Right lobe of liver (tissue), 6 donors: Measurements from ENCODE around the gene XCR1. TPM values are rescaled to one million over a fixed set of nuclear protein-coding genes. Genes with fewer than 3 reads are reported as not detected.

Experiments
- ATAC-seq, 4 donors: fragments of 200-7000 bp; cut with Tn5 transposase; one replicate each; pipeline ENCODE4 v1.9.1; 2020; ENCODE audit warnings: mild to moderate bottlenecking in 4 of 4, moderate library complexity in 4 of 4
- DNase-seq, 3 donors: peaks; one replicate each; pipeline ENCODE4 v3.0.0-alpha.2; 2020
- H3K27ac ChIP-seq, 3 donors: fragments of 200-600 bp; one replicate each; pipeline ENCODE4 v1.8.0; 2022
- H3K27me3 ChIP-seq, 2 donors: fragments of 200-600 bp; one replicate each; pipeline ENCODE4 v1.8.0; 2022
- H3K36me3 ChIP-seq, 4 donors: fragments of 200-600 bp; sonication (generic) in 1 of 4; one replicate each; pipeline versions ENCODE4 v1.5.1 to v1.8.0; 2017 to 2022; ENCODE audit warnings: control low read depth in 1 of 4
- H3K4me1 ChIP-seq, 4 donors: fragments of 200-600 bp; sonication (generic) in 1 of 4; one replicate each; pipeline versions ENCODE4 v1.5.1 to v1.8.0; 2017 to 2022; ENCODE audit warnings: control low read depth in 1 of 4
- H3K4me3 ChIP-seq, 3 donors: fragments of 200-600 bp; one replicate each; pipeline ENCODE4 v1.8.0; 2022
- H3K9me3 ChIP-seq, 4 donors: fragments of 200-600 bp; sonication (generic) in 1 of 4; one replicate each; pipeline versions ENCODE4 v1.5.1 to v1.8.0; 2017 to 2022; ENCODE audit warnings: control low read depth in 1 of 4
- CTCF ChIP-seq, 4 donors: fragments of 200-600 bp in 3 of 4; fragments of 450-650 bp in 1 of 4; IDR thresholded peaks; one replicate each; pipeline versions ENCODE4 v1.5.1 to v1.8.0; 2016 to 2022; ENCODE audit warnings: antibody characterized with exemption in 4 of 4, mild to moderate bottlenecking in 2 of 4
- POLR2A ChIP-seq: fragments of 450-650 bp; IDR thresholded peaks from one replicate; pipeline ENCODE4 v1.6.1; 2017; ENCODE audit warnings: antibody characterized with exemption, mild to moderate bottlenecking
- WGBS: methylation state at CpG from one replicate; pipeline ENCODE4 v1.1.6; 2018; ENCODE audit warnings: low coverage, low lambda C conversion rate; ENCODE audit not compliant: insufficient coverage; ENCODE audit errors: missing lambda C conversion rate; 5-methylcytosine and 5-hydroxymethylcytosine counted together
- intact Hi-C, 2 donors: fragments of 100-400 bp; cut with DNase I; formaldehyde crosslinking; loops; one replicate each; pipeline versions ENCODE4 v1.11.2 to v1.14.1; 2022
- total RNA-seq, 6 experiments: library from RNA; depleted of rRNA in 2 of 6; stranded (reverse); fragments of >200 nt in 2 of 6; fragmentation: NEBNext Ultra II Directional in 3 of 6; extraction: Animal tissue kit (Norgen Biotek cat#: 25700) in 3 of 6; gene quantifications; one replicate each; pipeline versions ENCODE4 v1.1.0 to v1.2.4, GENCODE V29; 2016 to 2023
- donor health status: DM: no; HTN: yes; CAD: no.
- donor health status: DM: no; HTN: no; CAD: no.
- donor health status: DM: no; HTN: no; CAD: no.
- donor health status: DM: no; HTN: yes; CAD: no.
- donor health status: DM: no; HTN: yes; CAD: no.

XCR1 gene
- total RNA-seq, 6 experiments from 2014 or later, result 0.02 to 0.06 (median 0.04) TPM; not detected in 3

GRCh38 chr3:45995236-45996192 lies 31.8 kb downstream of the XCR1 start, which contains the start of gene FYCO1:
FYCO1 (minus strand) TSS chr3:45995824; CDS start chr3:45984910, 10,914 bp downstream.
- ATAC-seq (peak; percentile 94 to 97 (median 96)), DNase-seq (peak; percentile 94 to 96 (median 96))
- TF ChIP-seq CTCF (IDR thresholded peaks at IDR 0.05), result no peak
- peak; percentile 86 for TF ChIP-seq POLR2A
- no peaks in the 10 kb centered on the region for H3K9me3 ChIP-seq
- H3K27ac ChIP-seq, result peak within 1 kb of the TSS; percentile 87 to 97 (median 97)
- intact Hi-C loops, result no loop called here
- peaks cover 0 to 31% (median 14%) of the 10 kb centered on the region in 4 donors for H3K4me1 ChIP-seq
- H3K36me3 ChIP-seq, result no peaks in the 10 kb centered on the region
- H3K27me3 ChIP-seq, result no peaks in the 10 kb centered on the region
- peak within 1 kb of the TSS; percentile 78 to 95 (median 95) for H3K4me3 ChIP-seq
- 2% methylated on average over 24 of the region's 67 CpGs for WGBS

GRCh38 chr3:45994419-45995235 lies 32.7 kb downstream of the XCR1 start:
- ATAC-seq (peak; percentile 45 to 51 (median 46)), DNase-seq (peak in 2 of 3 donors; percentile 39 to 51)
- Histone ChIP-seq H3K9me3 (no peaks in the 10 kb centered on the region), H3K4me3 (peak overlapping the region; percentile 78 to 95 (median 95)), H3K4me1 (peaks cover 0 to 39% (median 16%) of the 10 kb centered on the region in 4 donors), H3K27ac (peak overlapping the region; percentile 87 to 97 (median 97)), H3K27me3 (no peaks in the 10 kb centered on the region), H3K36me3 (no peaks in the 10 kb centered on the region)
- WGBS, result 2% methylated on average over 15 of the region's 16 CpGs
- intact Hi-C loops, result no loop called here
- TF ChIP-seq POLR2A, result no peak
- TF ChIP-seq CTCF (IDR thresholded peaks at IDR 0.05), result no peak

- no peaks in the 10 kb centered on the region for H3K36me3 ChIP-seq
- H3K27me3 ChIP-seq, result no peaks in the 10 kb centered on the region
- WGBS, result 39% methylated on average over 3 of the region's 3 CpGs
- H3K4me3 ChIP-seq, result no peak overlapping the region
- no peak for TF ChIP-seq POLR2A
- no peak for TF ChIP-seq CTCF (IDR thresholded peaks at IDR 0.05)
- ATAC-seq (no peak), DNase-seq (no peak)
- intact Hi-C loops, result no loop called here
- no peaks in the 10 kb centered on the region for H3K9me3 ChIP-seq
- H3K27ac ChIP-seq, result peak overlapping the region; percentile 56 to 97 (median 97)
- H3K4me1 ChIP-seq, result peaks cover 0 to 49% (median 22%) of the 10 kb centered on the region in 4 donors
Measured at GRCh38 chr3:45993421-45994027, 33.8 kb downstream of the XCR1 start.

GRCh38 chr3:45992821-45993221 lies 34.5 kb downstream of the XCR1 start:
- intact Hi-C loops, result no loop called here
- TF ChIP-seq CTCF (IDR thresholded peaks at IDR 0.05) (no peak), POLR2A (no peak)

More at GRCh38 chr3:45992821-45993221, 34.5 kb downstream of the XCR1 start:
- no peak for ATAC-seq
- Histone ChIP-seq H3K36me3 (no peaks in the 10 kb centered on the region), H3K27me3 (no peaks in the 10 kb centered on the region), H3K9me3 (no peaks in the 10 kb centered on the region), H3K4me3 (no peak overlapping the region), H3K27ac (peak overlapping the region; percentile 25 to 97 (median 56)), H3K4me1 (peaks cover 0 to 56% (median 26%) of the 10 kb centered on the region in 4 donors)
- DNase-seq, result no peak
- 46% methylated on average over 2 of the region's 2 CpGs for WGBS
